Measurements from ENCODE around the gene SF3B1.

Gene SF3B1

DNA sequence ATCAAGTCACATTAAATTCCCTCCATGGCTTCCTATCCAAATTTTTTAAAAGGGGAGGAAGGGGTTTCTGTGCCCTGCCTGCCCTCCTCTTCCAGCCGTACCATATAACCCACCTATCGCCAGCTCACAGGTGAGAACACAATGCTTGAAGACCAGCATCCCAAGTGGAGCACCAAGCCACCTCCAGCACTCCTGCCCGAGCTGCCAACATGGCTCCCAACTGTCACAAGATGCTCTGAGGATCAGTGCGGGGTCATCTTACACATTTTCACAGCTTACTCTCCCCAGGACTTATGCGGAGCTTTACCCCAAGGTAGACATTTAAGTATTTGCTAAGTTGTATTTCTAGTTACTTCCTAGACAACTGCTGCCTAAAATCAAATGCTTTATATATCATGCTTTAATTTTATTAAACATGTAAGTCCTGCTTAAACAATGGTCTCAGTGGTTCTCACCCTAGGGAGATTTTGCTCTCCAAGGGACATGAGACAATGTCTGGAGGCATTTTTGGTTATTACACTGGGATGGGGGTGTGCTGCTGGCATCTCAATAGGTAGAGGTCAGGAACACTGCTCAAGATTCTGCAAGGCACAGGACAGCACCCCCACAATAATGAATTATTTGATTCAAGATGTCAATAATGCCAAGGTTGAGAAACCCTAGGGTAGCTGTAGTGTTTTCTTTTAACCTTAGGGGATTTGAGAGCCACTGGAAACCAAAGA lies 45.8 kb downstream of the SF3B1 start:
- no peak overlapping the region for H2AFZ ChIP-seq (ENCODE audit: low read depth, low read length)
- no peaks in the 10 kb centered on the region for H3K9me3 ChIP-seq (ENCODE audit: control insufficient read depth, low read length)
- WGBS, result 100% methylated on average over 3 of the region's 5 CpGs
- no peak overlapping the region for H4K8ac ChIP-seq (ENCODE audit: low read length)
- no peak overlapping the region for H3K23ac ChIP-seq (ENCODE audit: low read length in 2 of 2)
- no peak overlapping the region for H3K14ac ChIP-seq (ENCODE audit: low read length in 2 of 2)
- H3K4me2 ChIP-seq (ENCODE audit: low read length, poor library complexity, severe bottlenecking), result no peak overlapping the region
- H2BK12ac ChIP-seq (ENCODE audit: low read length in 2 of 2), result no peak overlapping the region
- H3K79me1 ChIP-seq (replicated peaks; ENCODE audit: low read length, poor library complexity, severe bottlenecking), result peaks cover 4% of the 10 kb centered on the region
- no peak overlapping the region for H3K4ac ChIP-seq (ENCODE audit: low read depth in 1 of 2, low read length in 2 of 2)
- no peak overlapping the region for H4K91ac ChIP-seq (ENCODE audit: low read length)
- H2BK15ac ChIP-seq (ENCODE audit: low read depth, poor library complexity, severe bottlenecking), result no peak overlapping the region
- H3K4me1 ChIP-seq (ENCODE audit: control insufficient read depth, insufficient read depth, low read depth, low read length), result no peaks in the 10 kb centered on the region
- no peak overlapping the region for H2BK5ac ChIP-seq (ENCODE audit: low read depth, low read length, poor library complexity, severe bottlenecking)
- no peaks in the 10 kb centered on the region for H3K27me3 ChIP-seq (ENCODE audit: control insufficient read depth in 1 of 2, insufficient read depth in 1 of 2, low read length in 2 of 2)
- no peak overlapping the region for H3K9ac ChIP-seq (ENCODE audit: low read length)
- no peak overlapping the region for H2AK5ac ChIP-seq (ENCODE audit: low read length, severe bottlenecking)
- H2BK120ac ChIP-seq (ENCODE audit: low read depth, low read length), result no peak overlapping the region
- H3K4me3 ChIP-seq (ENCODE audit: insufficient read depth in 1 of 2, low read depth in 1 of 2, low read length in 2 of 2), result no peak overlapping the region
- peaks cover 7 to 40% of the 10 kb centered on the region in 2 experiments for H3K36me3 ChIP-seq (ENCODE audit: control insufficient read depth in 1 of 2, insufficient read depth in 2 of 2, low read depth in 1 of 2, low read length in 2 of 2)
- H3K18ac ChIP-seq (ENCODE audit: low read depth in 1 of 2, low read length in 2 of 2), result no peak overlapping the region
- no peak overlapping the region for H3K27ac ChIP-seq (ENCODE audit: low read length, poor library complexity, severe bottlenecking)
- no peak for DNase-seq

DNA sequence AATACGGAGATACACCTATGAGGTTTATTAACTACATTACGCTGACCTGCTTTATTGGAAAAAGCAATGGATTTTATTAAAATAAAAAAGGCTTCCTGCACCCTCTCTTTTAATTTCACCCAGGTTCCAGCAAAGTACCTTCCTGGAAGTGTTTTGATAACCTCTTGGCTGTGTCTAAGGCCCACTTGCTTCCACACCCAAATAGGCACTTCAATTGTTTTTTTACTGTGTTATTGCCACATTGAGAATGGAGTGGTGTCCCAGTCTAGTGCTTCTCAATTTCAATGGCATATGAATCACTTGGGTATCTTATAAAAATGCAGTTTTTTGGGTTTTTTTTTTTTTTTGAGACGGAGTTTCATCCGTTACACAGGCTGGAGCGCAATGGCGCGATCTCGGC lies 47.6 kb downstream of the SF3B1 start:
- no peak overlapping the region for H3K18ac ChIP-seq (ENCODE audit: low read depth in 1 of 2, low read length in 2 of 2)
- H2BK120ac ChIP-seq (ENCODE audit: low read depth, low read length), result no peak overlapping the region
- no peaks in the 10 kb centered on the region for H3K79me1 ChIP-seq (replicated peaks; ENCODE audit: low read length, poor library complexity, severe bottlenecking)
- H3K4me3 ChIP-seq (ENCODE audit: insufficient read depth in 1 of 2, low read depth in 1 of 2, low read length in 2 of 2), result no peak overlapping the region
- no peaks in the 10 kb centered on the region for H3K27me3 ChIP-seq (ENCODE audit: control insufficient read depth in 1 of 2, insufficient read depth in 1 of 2, low read length in 2 of 2)
- H2BK15ac ChIP-seq (ENCODE audit: low read depth, poor library complexity, severe bottlenecking), result no peak overlapping the region
- H3K9me3 ChIP-seq (ENCODE audit: control insufficient read depth, low read length), result no peaks in the 10 kb centered on the region
- no peak overlapping the region for H3K9ac ChIP-seq (ENCODE audit: low read length)
- H4K8ac ChIP-seq (ENCODE audit: low read length), result no peak overlapping the region
- H3K4me2 ChIP-seq (ENCODE audit: low read length, poor library complexity, severe bottlenecking), result no peak overlapping the region
- peaks cover 3 to 23% of the 10 kb centered on the region in 2 experiments for H3K36me3 ChIP-seq (ENCODE audit: control insufficient read depth in 1 of 2, insufficient read depth in 2 of 2, low read depth in 1 of 2, low read length in 2 of 2)
- H2AFZ ChIP-seq (ENCODE audit: low read depth, low read length), result no peak overlapping the region
- WGBS, result 98% methylated on average over 8 of the region's 8 CpGs
- no peak overlapping the region for H2AK5ac ChIP-seq (ENCODE audit: low read length, severe bottlenecking)
- H3K23ac ChIP-seq (ENCODE audit: low read length in 2 of 2), result no peak overlapping the region
- H3K14ac ChIP-seq (ENCODE audit: low read length in 2 of 2), result no peak overlapping the region
- no peak for DNase-seq
- no peak overlapping the region for H3K27ac ChIP-seq (ENCODE audit: low read length, poor library complexity, severe bottlenecking)
- H4K91ac ChIP-seq (ENCODE audit: low read length), result no peak overlapping the region
- H2BK5ac ChIP-seq (ENCODE audit: low read depth, low read length, poor library complexity, severe bottlenecking), result no peak overlapping the region
- H2BK12ac ChIP-seq (ENCODE audit: low read length in 2 of 2), result no peak overlapping the region
- no peak overlapping the region for H3K4ac ChIP-seq (ENCODE audit: low read depth in 1 of 2, low read length in 2 of 2)
- no peaks in the 10 kb centered on the region for H3K4me1 ChIP-seq (ENCODE audit: control insufficient read depth, insufficient read depth, low read depth, low read length)

DNA sequence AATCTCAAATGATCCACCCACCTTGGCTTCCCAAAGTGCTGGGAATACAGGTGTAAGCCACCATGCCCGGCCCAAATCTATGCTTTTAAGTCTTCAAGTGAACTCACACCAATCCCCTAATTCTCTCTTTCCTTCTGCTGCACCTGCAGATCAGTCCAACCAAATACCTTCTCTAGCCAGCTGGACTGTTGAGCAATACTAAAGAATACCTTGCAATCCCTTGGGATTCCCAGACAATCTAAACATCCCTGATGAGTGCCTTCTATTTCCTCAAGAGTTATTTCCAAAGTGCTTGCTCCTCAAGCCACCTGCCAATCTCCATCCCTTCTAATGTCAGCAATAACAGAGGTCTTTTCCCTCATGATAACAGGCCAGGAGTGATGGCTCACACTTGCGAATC lies 48.6 kb downstream of the SF3B1 start:
- DNase-seq, result no peak
- H3K79me1 ChIP-seq (replicated peaks; ENCODE audit: low read length, poor library complexity, severe bottlenecking), result no peaks in the 10 kb centered on the region
- no peak overlapping the region for H4K91ac ChIP-seq (ENCODE audit: low read length)
- no peak overlapping the region for H3K14ac ChIP-seq (ENCODE audit: low read length in 2 of 2)
- no peak overlapping the region for H2BK15ac ChIP-seq (ENCODE audit: low read depth, poor library complexity, severe bottlenecking)
- no peak overlapping the region for H4K8ac ChIP-seq (ENCODE audit: low read length)
- H2BK12ac ChIP-seq (ENCODE audit: low read length in 2 of 2), result no peak overlapping the region
- no peak overlapping the region for H3K23ac ChIP-seq (ENCODE audit: low read length in 2 of 2)
- no peaks in the 10 kb centered on the region for H3K27me3 ChIP-seq (ENCODE audit: control insufficient read depth in 1 of 2, insufficient read depth in 1 of 2, low read length in 2 of 2)
- H3K27ac ChIP-seq (ENCODE audit: low read length, poor library complexity, severe bottlenecking), result no peak overlapping the region
- H3K9me3 ChIP-seq (ENCODE audit: control insufficient read depth, low read length), result no peaks in the 10 kb centered on the region
- H3K36me3 ChIP-seq (ENCODE audit: control insufficient read depth in 1 of 2, insufficient read depth in 2 of 2, low read depth in 1 of 2, low read length in 2 of 2), result peaks cover 3 to 14% of the 10 kb centered on the region in 2 experiments
- no peak overlapping the region for H2BK5ac ChIP-seq (ENCODE audit: low read depth, low read length, poor library complexity, severe bottlenecking)
- no peak overlapping the region for H3K9ac ChIP-seq (ENCODE audit: low read length)
- H3K4ac ChIP-seq (ENCODE audit: low read depth in 1 of 2, low read length in 2 of 2), result no peak overlapping the region
- peaks cover 1% of the 10 kb centered on the region for H3K4me1 ChIP-seq (ENCODE audit: control insufficient read depth, insufficient read depth, low read depth, low read length)
- H2AFZ ChIP-seq (ENCODE audit: low read depth, low read length), result no peak overlapping the region
- H3K4me2 ChIP-seq (ENCODE audit: low read length, poor library complexity, severe bottlenecking), result no peak overlapping the region
- H2BK120ac ChIP-seq (ENCODE audit: low read depth, low read length), result no peak overlapping the region
- H3K4me3 ChIP-seq (ENCODE audit: insufficient read depth in 1 of 2, low read depth in 1 of 2, low read length in 2 of 2), result no peak overlapping the region
- H2AK5ac ChIP-seq (ENCODE audit: low read length, severe bottlenecking), result no peak overlapping the region
- 85% methylated on average over 2 of the region's 2 CpGs for WGBS
- no peak overlapping the region for H3K18ac ChIP-seq (ENCODE audit: low read depth in 1 of 2, low read length in 2 of 2)

GRCh38 chr2:197383825-197384224 lies 51.0 kb downstream of the SF3B1 start:
- no peak overlapping the region for H3K4ac ChIP-seq (ENCODE audit: low read depth in 1 of 2, low read length in 2 of 2)
- WGBS, result 69% methylated on average over 3 of the region's 4 CpGs

More at GRCh38 chr2:197383825-197384224, 51.0 kb downstream of the SF3B1 start:
- no peak overlapping the region for H3K14ac ChIP-seq (ENCODE audit: low read length in 2 of 2)
- no peak overlapping the region for H2AK5ac ChIP-seq (ENCODE audit: low read length, severe bottlenecking)
- H4K91ac ChIP-seq (ENCODE audit: low read length), result no peak overlapping the region
- no peaks in the 10 kb centered on the region for H3K36me3 ChIP-seq (ENCODE audit: control insufficient read depth in 1 of 2, insufficient read depth in 2 of 2, low read depth in 1 of 2, low read length in 2 of 2)
- no peak overlapping the region for H2AFZ ChIP-seq (ENCODE audit: low read depth, low read length)
- no peak overlapping the region for H3K4me3 ChIP-seq (ENCODE audit: insufficient read depth in 1 of 2, low read depth in 1 of 2, low read length in 2 of 2)
- H2BK12ac ChIP-seq (ENCODE audit: low read length in 2 of 2), result no peak overlapping the region
- H2BK15ac ChIP-seq (ENCODE audit: low read depth, poor library complexity, severe bottlenecking), result no peak overlapping the region
- H3K4me2 ChIP-seq (ENCODE audit: low read length, poor library complexity, severe bottlenecking), result no peak overlapping the region
- H3K9me3 ChIP-seq (ENCODE audit: control insufficient read depth, low read length), result no peaks in the 10 kb centered on the region
- H3K27ac ChIP-seq (ENCODE audit: low read length, poor library complexity, severe bottlenecking), result no peak overlapping the region
- H3K18ac ChIP-seq (ENCODE audit: low read depth in 1 of 2, low read length in 2 of 2), result no peak overlapping the region
- H3K4me1 ChIP-seq (ENCODE audit: control insufficient read depth, insufficient read depth, low read depth, low read length), result peaks cover 6% of the 10 kb centered on the region
- no peak overlapping the region for H3K9ac ChIP-seq (ENCODE audit: low read length)
- H2BK120ac ChIP-seq (ENCODE audit: low read depth, low read length), result no peak overlapping the region
- H3K79me1 ChIP-seq (replicated peaks; ENCODE audit: low read length, poor library complexity, severe bottlenecking), result no peaks in the 10 kb centered on the region
- no peak overlapping the region for H2BK5ac ChIP-seq (ENCODE audit: low read depth, low read length, poor library complexity, severe bottlenecking)
- H3K23ac ChIP-seq (ENCODE audit: low read length in 2 of 2), result no peak overlapping the region
- no peak overlapping the region for H4K8ac ChIP-seq (ENCODE audit: low read length)
- DNase-seq, result no peak
- H3K27me3 ChIP-seq (ENCODE audit: control insufficient read depth in 1 of 2, insufficient read depth in 1 of 2, low read length in 2 of 2), result no peaks in the 10 kb centered on the region

Data from mesenchymal stem cell (in vitro differentiated cells and primary cell).